HG03439 (cell line): Measurements from ENCODE around the gene FAM187B.
"Not testable (repeated sequence)": the region's sequence is repeated elsewhere in the genome, so short reads cannot be mapped to it uniquely, and the experiment has no call there.

Experiments used
- ATAC-seq: cut with Tn5 transposase; IDR thresholded peaks from one replicate; pipeline ENCODE4 v1.9.1; 2021; ENCODE audit warnings: mild to moderate bottlenecking, moderate library complexity; ENCODE audit not compliant: unreplicated experiment

Gene FAM187B

GRCh38 chr19:35236638-35237400 lies 8.3 kb upstream of the FAM187B start:
- no peak for ATAC-seq

DNA sequence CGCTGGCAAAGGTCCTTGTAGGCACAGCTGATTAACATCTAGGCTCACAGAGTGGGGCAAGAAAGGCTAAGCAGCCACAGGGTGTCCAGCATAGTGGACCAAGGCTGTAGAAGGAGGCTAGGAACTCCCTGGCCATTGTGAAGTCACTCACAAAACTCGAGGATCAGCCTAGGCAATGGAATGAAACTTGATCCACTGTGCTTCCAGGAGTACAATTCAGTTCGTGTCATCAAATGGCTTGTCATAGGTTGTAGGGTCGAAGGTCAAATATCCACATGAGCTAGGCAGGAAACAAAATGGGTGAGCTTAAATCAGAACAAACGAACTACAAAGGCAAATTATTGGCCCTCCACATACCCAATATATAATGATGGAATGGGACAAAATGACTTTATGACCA lies 4.4 kb upstream of the FAM187B start:
- no peak for ATAC-seq

- no peak for ATAC-seq
These were observed 3.6 kb upstream of the FAM187B start for GRCh38 chr19:35231956-35232645.

DNA sequence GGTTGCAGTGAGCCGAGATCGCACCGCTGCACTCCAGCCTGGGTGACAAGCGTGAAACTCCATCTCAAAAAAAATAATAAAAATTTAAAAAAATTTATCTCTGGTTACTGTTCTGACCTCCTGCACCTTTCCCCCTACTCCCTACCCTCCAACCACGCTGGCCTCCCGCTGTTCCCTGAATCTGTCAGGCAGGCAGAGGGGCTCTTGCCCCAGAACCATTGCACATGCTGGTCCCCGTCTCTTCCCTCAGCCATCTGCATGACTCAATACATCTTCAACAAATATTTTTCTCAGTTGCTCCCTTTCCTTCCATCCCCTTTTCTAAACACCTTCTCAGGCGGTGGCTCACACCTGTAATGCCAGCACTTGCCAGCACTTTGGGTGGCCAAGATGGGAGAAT lies 1.1 kb upstream of the FAM187B start:
- ATAC-seq, result no peak

DNA sequence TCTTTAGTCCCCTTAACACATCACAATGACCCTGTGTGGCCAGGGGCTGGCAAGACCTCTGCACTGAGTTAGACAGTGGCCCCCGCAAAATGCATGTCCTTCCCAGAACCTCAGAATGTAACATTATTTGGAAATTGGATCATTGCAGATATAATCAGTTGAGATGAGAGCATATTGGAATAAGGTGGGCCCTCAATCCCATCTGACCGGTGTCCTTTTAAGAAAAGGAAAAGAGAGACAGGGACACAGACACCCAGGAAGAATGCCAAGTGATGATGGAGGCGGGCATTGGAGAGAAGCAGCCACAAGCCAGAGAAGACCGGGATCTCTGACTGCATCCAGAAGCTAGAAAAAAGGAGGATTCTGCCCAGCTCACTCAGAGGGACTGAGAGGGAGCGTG lies 1.8 kb downstream of the FAM187B start:
- no peak for ATAC-seq

DNA sequence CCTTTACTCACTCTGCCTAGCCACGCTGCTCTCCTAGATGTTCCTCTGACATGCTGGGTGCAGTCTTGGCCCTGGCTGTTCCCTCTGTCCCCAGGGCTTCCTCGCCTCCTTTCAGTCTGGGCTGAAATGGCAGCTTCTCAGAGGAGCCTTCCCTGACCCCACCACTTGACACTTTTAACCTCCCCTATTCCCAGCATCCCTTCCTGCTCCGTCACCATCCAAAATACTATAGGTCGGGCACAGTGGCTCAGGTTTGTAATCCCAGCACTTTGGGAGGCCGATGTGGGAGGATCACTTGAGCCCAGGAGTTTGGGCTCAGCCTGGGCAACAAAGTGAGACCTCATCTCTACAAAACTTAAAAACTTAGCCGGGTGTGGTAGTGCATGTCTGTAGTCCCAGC lies 2.6 kb downstream of the FAM187B start:
- ATAC-seq, result no peak

GRCh38 chr19:35224681-35225571 lies 3.6 kb downstream of the FAM187B start:
- ATAC-seq, result no peak

DNA sequence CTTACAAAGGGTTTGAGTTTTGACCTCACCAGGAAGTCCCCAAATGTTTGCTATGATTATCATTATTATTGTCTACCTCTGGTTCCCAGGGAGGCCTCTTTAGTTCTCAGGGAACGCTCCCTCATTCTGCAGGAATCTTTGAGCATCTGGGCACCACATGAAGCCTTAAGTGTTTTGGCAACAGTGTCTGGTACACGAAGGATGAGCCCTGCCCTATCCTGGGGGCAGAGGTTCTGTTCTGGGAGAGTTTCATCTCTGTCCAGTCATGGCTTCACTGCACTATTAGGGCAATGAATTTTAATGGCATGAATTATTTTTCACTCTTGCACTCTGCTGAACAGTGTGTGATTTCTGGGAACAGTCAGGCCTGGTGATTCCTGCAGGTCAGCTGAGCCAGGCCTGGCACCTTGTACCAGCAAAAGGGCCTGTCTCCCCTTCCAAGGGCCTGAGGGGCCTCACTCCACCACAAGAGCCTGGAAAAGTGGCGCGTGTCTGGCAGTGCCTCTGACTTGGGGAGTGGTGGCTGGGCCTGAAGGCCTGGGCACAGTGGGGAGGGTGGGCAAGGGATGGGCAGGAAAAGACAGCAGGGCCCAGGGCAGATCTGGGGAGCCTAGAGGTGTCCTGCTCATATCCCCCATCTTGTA lies 4.6 kb downstream of the FAM187B start:
- no peak for ATAC-seq

- no peak for ATAC-seq
These were observed 5.3 kb downstream of the FAM187B start for GRCh38 chr19:35223084-35223790.

GRCh38 chr19:35222373-35223015 lies 6.0 kb downstream of the FAM187B start:
- no peak for ATAC-seq

- ATAC-seq, result not testable (repeated sequence)
These were observed 7.5 kb downstream of the FAM187B start for GRCh38 chr19:35220973-35221590.

GRCh38 chr19:35220315-35220921 lies 8.1 kb downstream of the FAM187B start:
- no peak for ATAC-seq

GRCh38 chr19:35219008-35219407 lies 9.5 kb downstream of the FAM187B start:
- no peak for ATAC-seq

- ATAC-seq, result no peak
These were observed 10.9 kb downstream of the FAM187B start for GRCh38 chr19:35217649-35217990.

- ATAC-seq, result no peak
These were observed 11.5 kb downstream of the FAM187B start for GRCh38 chr19:35216833-35217648.

DNA sequence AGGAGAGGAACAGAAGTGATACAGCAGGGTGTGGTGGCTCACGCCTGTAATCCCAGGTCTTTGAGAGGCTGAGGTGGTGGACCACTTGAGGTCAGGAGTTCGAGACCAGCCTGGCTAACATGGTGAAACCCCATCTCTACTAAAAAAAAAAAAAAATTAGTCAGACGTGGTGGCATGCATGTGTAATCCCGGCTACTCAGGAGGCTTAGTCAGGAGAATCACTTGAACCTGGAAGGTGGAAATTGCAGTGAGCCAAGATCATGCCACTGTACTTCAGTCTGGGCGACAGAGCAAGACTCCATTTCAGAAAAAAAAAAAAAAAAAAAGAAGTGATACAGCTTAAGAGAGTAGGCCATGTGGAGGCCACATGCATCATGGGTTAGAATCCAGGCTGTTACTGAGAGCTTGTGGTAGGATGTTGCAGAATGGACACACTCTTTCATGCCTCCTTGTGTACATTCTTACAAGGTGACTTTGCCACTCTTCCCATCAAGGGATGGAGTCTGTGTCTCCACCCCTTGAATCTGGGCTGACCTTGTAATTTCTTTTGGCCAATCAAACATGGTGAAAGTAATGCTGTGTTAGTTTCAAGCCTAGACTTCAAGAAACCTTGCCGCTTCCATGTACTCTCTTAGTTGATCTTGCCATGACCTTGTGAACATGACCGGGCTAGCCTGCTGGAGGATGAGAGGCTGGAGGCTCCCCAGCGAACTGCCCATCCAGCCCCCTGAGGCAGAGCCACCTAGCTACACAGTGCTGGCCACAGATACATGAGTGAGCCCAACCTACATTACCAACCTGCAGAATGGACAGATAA lies 12.3 kb downstream of the FAM187B start:
- ATAC-seq, result no peak

- ATAC-seq, result no peak
These were observed 13.6 kb downstream of the FAM187B start for GRCh38 chr19:35214766-35215422.
